SK-N-SH (cell line): ENCODE measurements around the gene ENTR1. TPM values are rescaled to one million over a fixed set of nuclear protein-coding genes. Genes with fewer than 3 reads are reported as not detected.

Source experiments
- CTCF ChIA-PET: fragments of 300-600, 350-600 bp; formaldehyde crosslinking; extraction: SDS; loops from one replicate; lab custom pipeline; 2021; lab: Yijun Ruan, JAX
- POLR2A ChIA-PET: fragments of 350-600 bp; sonication (Branson Sonifier 250); formaldehyde crosslinking; extraction: SDS; loops from one replicate; lab custom pipeline; 2020; ENCODE audit warnings: antibody characterized with exemption, inconsistent platforms; lab: Yijun Ruan, JAX
- DNase-seq: peaks from one replicate; pipeline ENCODE4 v3.0.0; 2012
- H2AFZ ChIP-seq: fragments of 200-600 bp; sonication (generic); 2 replicates; pipeline ENCODE4 v1.8.1; 2016; ENCODE audit warnings: antibody characterized with exemption, mild to moderate bottlenecking, low read depth
- H3F3A ChIP-seq: fragments of 200-600 bp; sonication (generic); replicated peaks from 2 replicates; pipeline ENCODE3; 2016; ENCODE audit warnings: antibody characterized with exemption, mild to moderate bottlenecking; ENCODE audit not compliant: insufficient read depth
- H3K27ac ChIP-seq, 2 experiments: fragments of 200-500 bp in 1 of 2; fragments of 200-600 bp in 1 of 2; sonication (Bioruptor generic) in 1 of 2; sonication (generic), shearing (Covaris generic) in 1 of 2; 2 replicates each; pipeline versions ENCODE4 v1.5.1 to v1.6.1; 2014 to 2016; ENCODE audit warnings: low read depth in 2 of 2, inconsistent platforms in 1 of 2, low read length in 1 of 2, mild to moderate bottlenecking in 1 of 2, mixed read lengths in 1 of 2
- H3K27me3 ChIP-seq: fragments of 200-600 bp; sonication (generic), shearing (Covaris generic); 2 replicates; pipeline ENCODE4 v1.6.1; 2016; ENCODE audit warnings: mixed run types; ENCODE audit not compliant: insufficient read depth
- H3K36me3 ChIP-seq, 2 experiments: fragments of 200-500 bp in 1 of 2; fragments of 200-600 bp in 1 of 2; sonication (Bioruptor generic) in 1 of 2; sonication (generic) in 1 of 2; replicated peaks in 1 of 2; 2 replicates each; pipeline versions ENCODE3 to v1.5.1; 2014 to 2016; ENCODE audit warnings: low read length in 1 of 2, mild to moderate bottlenecking in 1 of 2; ENCODE audit not compliant: insufficient read depth in 2 of 2, control insufficient read depth in 1 of 2
- H3K4me1 ChIP-seq, 2 experiments: fragments of 200-500 bp in 1 of 2; fragments of 200-600 bp in 1 of 2; sonication (Bioruptor generic) in 1 of 2; sonication (generic), shearing (Covaris generic) in 1 of 2; 2 replicates each; pipeline versions ENCODE4 v1.5.1 to v1.6.1; 2014 to 2016; ENCODE audit warnings: low read depth in 1 of 2, low read length in 1 of 2, mixed run types in 1 of 2; ENCODE audit not compliant: insufficient read depth in 2 of 2, control insufficient read depth in 1 of 2
- H3K4me2 ChIP-seq: fragments of 200-600 bp; sonication (generic), shearing (Covaris generic); 2 replicates; pipeline ENCODE4 v1.6.1; 2017; ENCODE audit warnings: mixed run types
- H3K4me3 ChIP-seq, 2 experiments: fragments of 200-500 bp in 1 of 2; fragments of 200-600 bp in 1 of 2; sonication (Bioruptor generic) in 1 of 2; sonication (generic), shearing (Covaris generic) in 1 of 2; 2 replicates each; pipeline versions ENCODE4 v1.5.1 to v1.8.1; 2014 to 2016; ENCODE audit warnings: low read depth in 2 of 2, inconsistent platforms in 1 of 2, low read length in 1 of 2, mild to moderate bottlenecking in 1 of 2, mixed read lengths in 1 of 2, moderate library complexity in 1 of 2
- H3K79me2 ChIP-seq: fragments of 200-600 bp; sonication (generic); 2 replicates; pipeline ENCODE4 v1.8.1; 2017; ENCODE audit warnings: mild to moderate bottlenecking; ENCODE audit not compliant: insufficient read depth
- H3K9ac ChIP-seq: fragments of 200-600 bp; sonication (generic); 2 replicates; pipeline ENCODE4 v1.6.1; 2017; ENCODE audit warnings: mixed run types
- H3K9me2 ChIP-seq: fragments of 200-600 bp; sonication (generic); 2 replicates; pipeline ENCODE4 v1.6.1; 2017; ENCODE audit warnings: mixed run types
- H3K9me3 ChIP-seq: fragments of 200-600 bp; sonication (generic); 2 replicates; pipeline ENCODE4 v1.6.1; 2017; ENCODE audit warnings: mixed run types, mild to moderate bottlenecking, moderate library complexity
- H4K20me1 ChIP-seq: fragments of 200-600 bp; sonication (generic); 2 replicates; pipeline ENCODE4 v1.6.1; 2017; ENCODE audit warnings: mild to moderate bottlenecking, mixed run types; ENCODE audit not compliant: insufficient read depth
- ELF1 ChIP-seq: IDR thresholded peaks from 2 replicates; pipeline ENCODE4 v1.4.0; 2012
- EZH2phosphoT487 ChIP-seq: fragments of 200-600 bp; sonication (generic); IDR thresholded peaks from 2 replicates; pipeline ENCODE4 v1.6.1; 2017; ENCODE audit warnings: low read depth, mixed run types, mild to moderate bottlenecking, antibody characterized with exemption, moderate library complexity, borderline replicate concordance
- FOXJ3 ChIP-seq: sonication (generic); formaldehyde crosslinking; IDR thresholded peaks from 2 replicates; pipeline ENCODE4 v1.5.1; 2020; ENCODE audit warnings: mild to moderate bottlenecking, missing genetic modification reagents
- GABPA ChIP-seq: IDR thresholded peaks from 2 replicates; pipeline ENCODE4 v1.4.0; 2012; ENCODE audit warnings: low read depth, mild to moderate bottlenecking
- NFIC ChIP-seq: IDR thresholded peaks from 2 replicates; pipeline ENCODE4 v1.4.0; 2012; ENCODE audit warnings: borderline replicate concordance
- NRF1 ChIP-seq: IDR thresholded peaks from 2 replicates; pipeline ENCODE4 v1.6.1; 2012; ENCODE audit warnings: low read depth, mild to moderate bottlenecking, low read length
- POLR2AphosphoS5 ChIP-seq: IDR thresholded peaks from 2 replicates; pipeline ENCODE4 v1.6.1; 2012; ENCODE audit warnings: low read depth, low read length
- RAD21 ChIP-seq: IDR thresholded peaks from 2 replicates; pipeline ENCODE4 v1.6.1; 2012; ENCODE audit warnings: mild to moderate bottlenecking, low read length
- RFX5 ChIP-seq: IDR thresholded peaks from 2 replicates; pipeline ENCODE4 v1.6.1; 2012; ENCODE audit warnings: mild to moderate bottlenecking, improper control_type of control experiment, low read length
- SIN3A ChIP-seq: IDR thresholded peaks from 2 replicates; pipeline ENCODE4 v1.6.1; 2012; ENCODE audit warnings: low read depth, mild to moderate bottlenecking, low read length, moderate library complexity, borderline replicate concordance
- SMC3 ChIP-seq: IDR thresholded peaks from 2 replicates; pipeline ENCODE4 v1.6.1; 2012; ENCODE audit warnings: low read depth, low read length, improper control_type of control experiment
- TAF1 ChIP-seq: IDR thresholded peaks from 2 replicates; pipeline ENCODE4 v1.6.1; 2012; ENCODE audit warnings: low read depth, mild to moderate bottlenecking, low read length, moderate library complexity, borderline replicate concordance
- TCF12 ChIP-seq: IDR thresholded peaks from 2 replicates; pipeline ENCODE4 v1.4.0; 2012
- YY1 ChIP-seq: IDR thresholded peaks from 2 replicates; pipeline ENCODE4 v1.4.0; 2012; ENCODE audit warnings: low read depth, mild to moderate bottlenecking
- WGBS: methylation state at CpG from one replicate; pipeline ENCODE4 v1.1.6; 2017; ENCODE audit warnings: low lambda C conversion rate; 5-methylcytosine and 5-hydroxymethylcytosine counted together
- polyA plus RNA-seq, 3 experiments: library from polyadenylated mRNA; depleted of rRNA; stranded (reverse); fragments of >200 nt; gene quantifications; 2 replicates each; pipeline ENCODE4 v1.2.3, GENCODE V29; 2012
- TF ChIP-seq, protein P1 (sequence below): IDR thresholded peaks from 2 replicates; pipeline ENCODE4 v1.4.0; 2012; ENCODE audit warnings: low read depth, borderline replicate concordance
- TF ChIP-seq, protein P2 (sequence below): fragments of 200-600 bp; sonication (generic); IDR thresholded peaks from 2 replicates; pipeline ENCODE4 v1.6.1; 2017; ENCODE audit warnings: antibody characterized with exemption, mild to moderate bottlenecking, moderate library complexity
- TF ChIP-seq, protein P3 (sequence below): IDR thresholded peaks from 2 replicates; pipeline ENCODE4 v1.4.0; 2012; ENCODE audit warnings: low read depth
- TF ChIP-seq, protein P4 (sequence below): IDR thresholded peaks from 2 replicates; pipeline ENCODE4 v1.4.0; 2012; ENCODE audit warnings: low read depth, borderline replicate concordance
- TF ChIP-seq, protein P5 (sequence below): fragments of 150-350 bp; IDR thresholded peaks from 2 replicates; pipeline ENCODE4 v1.6.1; 2017; ENCODE audit warnings: antibody characterized with exemption, low read length, low read depth, borderline replicate concordance
- TF ChIP-seq, protein P6 (sequence below): fragments of 150-350 bp; IDR thresholded peaks from 2 replicates; pipeline ENCODE4 v1.6.1; 2016; ENCODE audit warnings: mild to moderate bottlenecking, low read depth, low read length

Gene ENTR1
- polyA plus RNA-seq, 1 of the 3 experiments (the other 2 are of a cell fraction) = 71.3 TPM

DNA sequence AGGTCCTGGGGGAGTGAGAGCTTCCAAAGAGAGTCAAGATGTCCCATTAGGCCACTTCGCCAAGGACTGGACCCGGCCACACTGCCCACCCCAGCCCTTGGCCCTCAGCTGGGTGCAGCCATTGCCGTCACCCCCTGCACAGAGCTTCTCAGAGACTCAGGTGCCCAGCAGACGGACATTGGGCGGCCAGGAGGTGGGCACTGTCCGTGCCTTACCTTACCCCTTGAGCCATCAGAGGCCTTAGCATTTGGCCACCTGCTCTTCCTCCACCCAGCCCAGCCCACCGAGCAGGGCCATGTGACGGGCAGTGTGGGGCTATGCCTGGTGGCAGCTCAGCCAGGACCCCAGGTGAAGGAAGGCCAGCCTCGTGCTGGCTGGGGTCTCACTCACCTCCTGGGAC lies 43.6 kb downstream of the ENTR1 start:
- H3F3A ChIP-seq = no peaks in the 10 kb centered on the region
- ChIA-PET POLR2A (interaction anchor here (2.1 kb wide), 1 partner anchor 18 kb away, joined by 11 read pairs; no protein-coding TSS in a partner anchor), CTCF (interaction anchor here (0.8 to 6.8 kb wide), 6 partner anchors 6 to 54 kb away, joined by 5 to 65 read pairs (median 14); partner anchors contain the start of genes CARD9, ENTR1, PMPCA and SNAPC4)
- H3K4me3 ChIP-seq = no peak overlapping the region
- H3K9me2 ChIP-seq = no peaks in the 10 kb centered on the region
- peaks cover 0 to 34% of the 10 kb centered on the region in 2 experiments; a peak in 1 of 4 replicates for H3K4me1 ChIP-seq
- no peak for TF ChIP-seq ELF1
- TF ChIP-seq GABPA = no peak
- no peak for TF ChIP-seq RAD21
- TF ChIP-seq, protein P1, sequence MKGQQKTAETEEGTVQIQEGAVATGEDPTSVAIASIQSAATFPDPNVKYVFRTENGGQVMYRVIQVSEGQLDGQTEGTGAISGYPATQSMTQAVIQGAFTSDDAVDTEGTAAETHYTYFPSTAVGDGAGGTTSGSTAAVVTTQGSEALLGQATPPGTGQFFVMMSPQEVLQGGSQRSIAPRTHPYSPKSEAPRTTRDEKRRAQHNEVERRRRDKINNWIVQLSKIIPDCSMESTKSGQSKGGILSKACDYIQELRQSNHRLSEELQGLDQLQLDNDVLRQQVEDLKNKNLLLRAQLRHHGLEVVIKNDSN = no peak
- TF ChIP-seq FOXJ3 (CRISPR knock-in tag) = no peak
- no peak for TF ChIP-seq EZH2phosphoT487
- TF ChIP-seq, protein P2, sequence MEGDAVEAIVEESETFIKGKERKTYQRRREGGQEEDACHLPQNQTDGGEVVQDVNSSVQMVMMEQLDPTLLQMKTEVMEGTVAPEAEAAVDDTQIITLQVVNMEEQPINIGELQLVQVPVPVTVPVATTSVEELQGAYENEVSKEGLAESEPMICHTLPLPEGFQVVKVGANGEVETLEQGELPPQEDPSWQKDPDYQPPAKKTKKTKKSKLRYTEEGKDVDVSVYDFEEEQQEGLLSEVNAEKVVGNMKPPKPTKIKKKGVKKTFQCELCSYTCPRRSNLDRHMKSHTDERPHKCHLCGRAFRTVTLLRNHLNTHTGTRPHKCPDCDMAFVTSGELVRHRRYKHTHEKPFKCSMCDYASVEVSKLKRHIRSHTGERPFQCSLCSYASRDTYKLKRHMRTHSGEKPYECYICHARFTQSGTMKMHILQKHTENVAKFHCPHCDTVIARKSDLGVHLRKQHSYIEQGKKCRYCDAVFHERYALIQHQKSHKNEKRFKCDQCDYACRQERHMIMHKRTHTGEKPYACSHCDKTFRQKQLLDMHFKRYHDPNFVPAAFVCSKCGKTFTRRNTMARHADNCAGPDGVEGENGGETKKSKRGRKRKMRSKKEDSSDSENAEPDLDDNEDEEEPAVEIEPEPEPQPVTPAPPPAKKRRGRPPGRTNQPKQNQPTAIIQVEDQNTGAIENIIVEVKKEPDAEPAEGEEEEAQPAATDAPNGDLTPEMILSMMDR = no peak
- no peak for TF ChIP-seq NFIC
- TF ChIP-seq SMC3 = no peak
- TF ChIP-seq NRF1 = no peak
- TF ChIP-seq, protein P3, sequence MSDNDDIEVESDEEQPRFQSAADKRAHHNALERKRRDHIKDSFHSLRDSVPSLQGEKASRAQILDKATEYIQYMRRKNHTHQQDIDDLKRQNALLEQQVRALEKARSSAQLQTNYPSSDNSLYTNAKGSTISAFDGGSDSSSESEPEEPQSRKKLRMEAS = no peak
- TF ChIP-seq SIN3A = no peak
- TF ChIP-seq, protein P4, sequence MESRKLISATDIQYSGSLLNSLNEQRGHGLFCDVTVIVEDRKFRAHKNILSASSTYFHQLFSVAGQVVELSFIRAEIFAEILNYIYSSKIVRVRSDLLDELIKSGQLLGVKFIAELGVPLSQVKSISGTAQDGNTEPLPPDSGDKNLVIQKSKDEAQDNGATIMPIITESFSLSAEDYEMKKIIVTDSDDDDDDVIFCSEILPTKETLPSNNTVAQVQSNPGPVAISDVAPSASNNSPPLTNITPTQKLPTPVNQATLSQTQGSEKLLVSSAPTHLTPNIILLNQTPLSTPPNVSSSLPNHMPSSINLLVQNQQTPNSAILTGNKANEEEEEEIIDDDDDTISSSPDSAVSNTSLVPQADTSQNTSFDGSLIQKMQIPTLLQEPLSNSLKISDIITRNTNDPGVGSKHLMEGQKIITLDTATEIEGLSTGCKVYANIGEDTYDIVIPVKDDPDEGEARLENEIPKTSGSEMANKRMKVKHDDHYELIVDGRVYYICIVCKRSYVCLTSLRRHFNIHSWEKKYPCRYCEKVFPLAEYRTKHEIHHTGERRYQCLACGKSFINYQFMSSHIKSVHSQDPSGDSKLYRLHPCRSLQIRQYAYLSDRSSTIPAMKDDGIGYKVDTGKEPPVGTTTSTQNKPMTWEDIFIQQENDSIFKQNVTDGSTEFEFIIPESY = no peak
- no peak for TF ChIP-seq YY1
- TF ChIP-seq, protein P5, sequence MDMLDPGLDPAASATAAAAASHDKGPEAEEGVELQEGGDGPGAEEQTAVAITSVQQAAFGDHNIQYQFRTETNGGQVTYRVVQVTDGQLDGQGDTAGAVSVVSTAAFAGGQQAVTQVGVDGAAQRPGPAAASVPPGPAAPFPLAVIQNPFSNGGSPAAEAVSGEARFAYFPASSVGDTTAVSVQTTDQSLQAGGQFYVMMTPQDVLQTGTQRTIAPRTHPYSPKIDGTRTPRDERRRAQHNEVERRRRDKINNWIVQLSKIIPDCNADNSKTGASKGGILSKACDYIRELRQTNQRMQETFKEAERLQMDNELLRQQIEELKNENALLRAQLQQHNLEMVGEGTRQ = no peak
- no peak for TF ChIP-seq RFX5
- no peak for TF ChIP-seq POLR2AphosphoS5
- no peak for TF ChIP-seq TAF1
- TF ChIP-seq, protein P6, sequence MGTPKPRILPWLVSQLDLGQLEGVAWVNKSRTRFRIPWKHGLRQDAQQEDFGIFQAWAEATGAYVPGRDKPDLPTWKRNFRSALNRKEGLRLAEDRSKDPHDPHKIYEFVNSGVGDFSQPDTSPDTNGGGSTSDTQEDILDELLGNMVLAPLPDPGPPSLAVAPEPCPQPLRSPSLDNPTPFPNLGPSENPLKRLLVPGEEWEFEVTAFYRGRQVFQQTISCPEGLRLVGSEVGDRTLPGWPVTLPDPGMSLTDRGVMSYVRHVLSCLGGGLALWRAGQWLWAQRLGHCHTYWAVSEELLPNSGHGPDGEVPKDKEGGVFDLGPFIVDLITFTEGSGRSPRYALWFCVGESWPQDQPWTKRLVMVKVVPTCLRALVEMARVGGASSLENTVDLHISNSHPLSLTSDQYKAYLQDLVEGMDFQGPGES = no peak
- TF ChIP-seq TCF12 = no peak
- H3K9ac ChIP-seq = no peak overlapping the region
- no peaks in the 10 kb centered on the region for H3K36me3 ChIP-seq
- H3K27ac ChIP-seq = no peak overlapping the region
- 100% methylated on average over 2 of the region's 9 CpGs for WGBS
- no peak overlapping the region for H3K4me2 ChIP-seq
- DNase-seq = no peak
- no peaks in the 10 kb centered on the region for H3K79me2 ChIP-seq
- 0 out of 2 replicates have a peak, but pooled peaks cover 3% of the 10 kb centered on the region for H4K20me1 ChIP-seq
- no peaks in the 10 kb centered on the region for H3K27me3 ChIP-seq
- no peaks in the 10 kb centered on the region for H3K9me3 ChIP-seq
- H2AFZ ChIP-seq = no peak overlapping the region
